ENCODE results near the gene AK1.

- TF ChIP-seq CTCF (IDR thresholded peaks at IDR 0.05), result no peak
- TF ChIP-seq POLR2A (IDR thresholded peaks at IDR 0.05), result no peak
Observed at GRCh38 chr9:127875306-127875966, 2.0 kb downstream of the AK1 start.
